IPS-NIHi7 (cell line): ENCODE data around the gene SMPD2.
"Not testable (repeated sequence)": the region's sequence is repeated elsewhere in the genome, so short reads cannot be mapped to it uniquely, and the experiment has no call there.

Experiments
- DNase-seq: peaks from one replicate; pipeline ENCODE4 v3.0.0; 2012; ENCODE audit warnings: mixed read lengths; ENCODE audit errors: extremely low spot score

The SMPD2 gene

DNA sequence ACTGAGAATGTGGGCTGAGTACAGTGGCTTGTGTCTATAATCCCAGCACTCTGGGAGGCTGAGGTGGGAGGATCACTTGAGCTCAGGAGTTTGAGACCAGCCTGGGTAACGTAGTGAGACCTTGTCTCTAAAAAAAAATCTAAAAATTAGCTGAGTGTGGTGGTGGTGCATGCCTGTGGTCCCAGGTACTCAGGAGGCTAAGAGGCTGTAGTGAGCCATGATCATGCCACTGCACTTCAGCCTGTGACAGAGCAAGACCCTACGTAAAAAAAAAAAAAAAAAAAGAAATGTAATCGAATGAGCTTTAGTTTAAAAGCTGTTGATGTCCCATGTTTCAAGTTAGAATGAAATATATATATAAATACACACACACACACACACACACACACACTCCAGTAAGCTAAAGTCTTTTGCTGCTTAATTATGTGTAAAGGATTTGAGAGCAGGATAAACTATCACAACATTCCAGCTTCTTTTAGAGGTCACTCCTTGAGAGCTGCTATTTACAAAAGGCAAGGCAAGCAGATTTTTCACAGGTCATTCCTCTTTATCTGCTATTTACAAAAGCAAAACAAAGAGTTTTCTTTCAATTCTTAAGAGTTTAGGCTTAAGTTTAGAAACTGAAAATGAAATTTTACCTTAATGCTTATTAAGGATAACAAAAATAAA lies 19.8 kb downstream of the SMPD2 start:
- DNase-seq, result no peak

- DNase-seq, result not testable (repeated sequence)
Measured at GRCh38 chr6:109461205-109461604, 20.7 kb downstream of the SMPD2 start.

- no peak for DNase-seq
Measured at GRCh38 chr6:109461733-109462526, 21.4 kb downstream of the SMPD2 start.

DNA sequence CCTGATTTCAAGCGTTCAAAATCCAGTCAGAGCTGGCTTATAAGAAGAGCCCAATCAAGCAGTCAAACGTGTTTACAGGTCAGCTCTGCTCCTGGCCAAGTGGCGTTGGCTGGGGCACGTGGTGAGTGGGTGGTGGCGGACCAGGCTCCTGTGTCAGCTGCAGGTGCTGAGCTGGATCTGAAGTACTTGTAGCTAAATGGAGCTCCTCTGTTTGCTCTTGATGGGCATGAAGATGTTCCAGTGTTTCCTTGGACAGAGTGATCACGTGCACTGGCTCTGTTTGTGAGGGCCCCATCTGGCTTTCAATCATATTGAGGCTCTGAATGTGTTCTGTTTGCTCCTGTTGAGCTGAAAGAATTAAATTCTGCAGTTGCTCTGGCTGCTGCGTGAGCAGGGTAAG lies 25.2 kb downstream of the SMPD2 start:
- DNase-seq, result no peak

DNA sequence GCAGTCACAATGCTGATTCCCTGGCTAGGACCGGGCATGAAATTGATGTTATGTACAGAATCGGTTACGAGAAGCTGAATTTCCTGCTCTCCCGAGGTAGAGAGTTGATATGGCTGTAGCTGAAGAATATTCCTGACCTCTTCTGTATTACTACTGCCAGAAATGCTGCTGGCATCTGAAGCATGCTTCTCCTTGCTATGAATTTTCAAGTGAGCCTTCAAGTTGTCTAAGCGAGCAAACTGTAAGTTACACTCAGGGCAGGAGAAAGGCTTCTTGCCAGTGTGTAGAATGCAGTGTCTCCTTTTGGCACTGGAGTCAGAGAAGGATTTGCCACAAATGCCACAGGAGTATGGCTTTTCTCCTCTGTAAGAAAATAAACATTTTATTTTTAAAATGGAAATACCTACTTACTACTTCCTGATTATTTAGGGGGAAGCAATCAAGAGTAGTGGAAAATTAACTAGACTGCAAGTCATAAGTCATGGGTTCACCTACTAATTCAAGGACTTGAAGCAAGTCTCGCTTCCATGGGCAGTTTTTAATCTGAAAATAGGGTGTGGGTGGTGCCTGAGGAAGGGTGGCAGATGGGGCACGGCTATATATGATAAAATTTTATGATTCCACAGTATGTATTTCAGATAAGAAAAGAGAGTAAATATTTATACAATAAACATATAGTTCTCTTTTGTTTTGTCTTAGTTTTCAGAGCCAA lies 25.8 kb downstream of the SMPD2 start:
- no peak for DNase-seq

DNA sequence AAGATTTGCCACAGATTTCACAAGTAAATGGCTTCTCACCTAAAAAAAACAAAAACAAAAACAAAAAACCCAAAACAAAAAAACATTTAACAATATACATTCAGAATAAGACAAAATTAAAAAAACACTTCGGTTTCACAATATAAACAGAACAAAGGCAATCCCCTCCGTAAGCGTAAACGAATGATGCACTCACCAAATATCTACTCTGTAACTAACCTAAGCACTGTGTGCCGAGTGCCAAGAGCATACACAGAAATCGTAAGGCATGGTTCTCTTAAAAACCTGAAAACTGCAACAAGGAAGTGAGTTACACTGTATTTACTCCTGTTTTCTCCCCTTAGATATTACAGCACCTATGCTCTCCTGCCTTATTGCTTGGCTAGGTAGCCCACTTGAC lies 27.2 kb downstream of the SMPD2 start:
- no peak for DNase-seq

- no peak for DNase-seq
Measured at GRCh38 chr6:109469591-109470189, 29.2 kb downstream of the SMPD2 start.

DNA sequence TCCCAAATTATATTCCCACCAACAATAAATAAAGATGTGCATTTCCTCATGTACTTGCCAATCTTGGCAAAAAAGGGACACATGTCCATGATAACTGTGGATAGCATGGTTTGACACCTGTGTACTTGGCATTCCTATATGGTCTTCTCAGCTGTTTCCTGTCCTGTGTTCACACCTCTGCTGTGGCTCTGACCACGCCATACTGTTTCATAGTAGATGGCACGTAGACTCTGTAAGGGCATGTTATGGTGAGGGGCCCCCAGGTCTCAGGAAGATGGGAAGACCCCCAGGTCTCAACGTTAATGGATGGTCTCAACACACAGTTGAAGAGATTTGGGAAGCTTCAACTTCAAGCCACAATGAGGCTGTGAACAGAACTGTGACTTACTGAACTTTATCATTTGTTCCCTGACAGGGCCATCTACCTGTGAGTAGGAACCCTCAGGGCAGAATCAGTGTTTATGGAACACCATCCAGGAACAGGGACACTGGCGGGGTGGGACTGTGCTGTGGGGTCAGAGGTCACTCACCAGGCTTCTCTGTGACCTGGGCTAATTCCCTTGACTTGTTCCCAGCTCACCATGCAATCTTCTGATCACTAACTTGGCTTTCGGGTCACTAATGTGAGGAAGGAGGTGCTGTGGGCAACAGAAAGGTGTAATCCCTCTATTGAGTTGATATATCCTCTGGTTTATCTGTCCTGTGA lies 30.7 kb downstream of the SMPD2 start:
- DNase-seq, result no peak

DNA sequence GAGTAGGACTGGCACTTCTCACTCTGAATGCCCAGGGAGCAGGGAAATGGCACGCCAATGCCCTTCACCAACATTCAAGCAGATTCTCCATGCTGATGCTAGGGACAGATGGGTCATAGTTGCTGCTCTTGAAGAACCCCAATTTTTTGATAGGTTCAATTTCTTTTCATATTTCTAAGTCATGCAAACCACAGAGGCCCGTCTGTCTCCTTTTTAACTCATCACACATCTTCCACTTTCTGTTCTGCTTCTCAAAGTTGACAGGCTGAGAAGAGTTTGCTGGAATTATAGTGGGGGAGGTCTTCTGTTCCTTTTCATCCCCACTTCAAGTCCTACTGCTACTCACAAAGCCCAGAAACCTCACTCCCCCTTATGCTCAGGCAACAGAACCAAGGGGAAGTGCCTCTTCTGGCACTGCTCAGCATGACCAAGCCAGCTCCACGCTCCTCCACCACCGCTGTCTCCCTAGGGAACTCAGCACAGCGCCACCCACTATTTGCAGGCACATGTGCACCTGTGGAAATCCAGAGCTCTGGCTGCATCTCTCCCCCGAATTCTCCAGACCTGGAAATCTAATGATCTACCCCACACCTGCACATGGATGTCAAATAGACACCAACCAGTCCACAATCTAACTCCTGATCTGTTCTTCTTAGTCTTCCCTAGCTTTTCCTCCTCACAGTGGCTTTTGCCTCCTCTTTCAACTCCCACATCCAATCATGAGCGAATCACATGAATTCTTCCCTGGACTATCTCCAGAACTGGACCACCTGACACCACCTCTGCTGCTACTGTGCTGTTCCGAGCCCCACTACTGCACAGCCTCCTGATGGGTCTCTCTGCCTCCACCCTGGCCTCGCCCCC lies 31.8 kb downstream of the SMPD2 start:
- no peak for DNase-seq

DNA sequence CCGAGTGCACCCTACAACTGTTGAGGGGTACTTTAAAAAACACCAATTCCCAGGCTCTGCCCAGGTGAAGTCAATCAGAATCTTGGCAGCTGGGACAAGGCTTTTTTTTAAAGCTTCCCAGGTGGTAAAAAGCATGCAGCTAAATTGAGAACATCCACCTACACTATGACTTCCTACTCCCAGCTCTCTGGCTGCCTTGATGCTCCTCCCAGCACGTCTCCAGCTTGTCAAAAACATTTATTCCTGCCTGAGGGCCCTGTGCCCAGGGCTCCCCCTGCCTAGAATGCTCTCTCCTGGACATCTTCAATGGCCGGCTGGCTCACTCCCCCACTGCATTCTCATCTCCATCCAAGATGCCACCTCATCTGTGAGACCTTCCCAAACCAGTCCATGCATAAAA lies 32.6 kb downstream of the SMPD2 start:
- DNase-seq, result no peak

DNA sequence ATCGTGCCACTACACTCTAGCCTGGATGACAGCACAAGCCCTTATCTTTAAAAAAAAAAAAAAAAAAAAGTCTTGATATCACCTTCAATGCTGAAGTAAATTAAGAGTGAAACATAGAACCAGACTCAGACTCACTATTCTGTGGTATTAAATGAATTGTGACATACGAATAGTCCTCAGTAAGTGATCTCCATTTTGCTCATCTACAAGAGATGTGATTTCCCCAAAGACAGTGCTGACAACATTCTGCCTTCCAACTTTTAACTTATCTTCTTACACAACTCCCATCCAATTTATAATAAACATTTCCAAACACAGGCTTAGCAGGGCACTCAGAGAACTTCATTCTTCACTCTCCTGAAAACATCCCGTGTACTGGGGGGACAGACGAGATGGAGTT lies 34.5 kb downstream of the SMPD2 start:
- no peak for DNase-seq

DNA sequence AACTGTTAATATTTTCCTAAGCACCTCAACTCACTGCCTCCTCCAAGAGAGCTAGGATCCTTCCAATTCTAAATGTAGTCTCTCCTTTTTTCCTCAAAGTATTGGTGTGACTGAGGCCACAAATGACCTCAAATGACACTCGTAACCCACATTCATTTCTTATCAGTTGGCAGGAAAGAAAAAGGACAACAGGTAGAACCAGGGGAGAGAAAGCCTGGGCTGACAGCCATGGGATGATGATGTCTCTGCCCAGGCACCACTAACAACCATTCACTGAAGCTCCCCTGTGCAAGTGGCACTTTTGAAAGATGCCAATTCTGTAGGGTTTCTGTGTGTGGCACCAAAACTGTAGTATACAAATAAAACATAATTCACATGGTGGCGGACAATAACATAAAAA lies 35.1 kb downstream of the SMPD2 start:
- no peak for DNase-seq

GRCh38 chr6:109477184-109477583 lies 36.7 kb downstream of the SMPD2 start:
- DNase-seq, result no peak

DNA sequence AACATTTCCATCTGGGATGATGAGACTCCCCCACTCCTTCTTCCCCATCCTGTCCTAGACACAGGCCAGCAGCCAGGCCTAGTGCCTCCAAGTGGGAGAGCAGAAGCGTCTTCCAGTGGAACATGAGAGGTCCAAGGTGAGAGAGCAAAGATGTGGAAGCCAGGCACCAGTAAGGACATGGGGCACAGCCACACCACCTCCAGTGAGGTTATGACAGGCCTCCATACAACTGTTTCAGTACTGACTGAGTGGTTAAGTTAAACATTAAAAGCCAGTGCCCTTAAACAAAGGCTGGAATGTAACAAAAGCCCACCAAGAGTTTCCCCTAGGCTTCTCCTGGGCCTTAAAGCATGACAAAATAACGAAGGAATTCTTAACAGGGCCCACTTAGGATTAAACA lies 37.2 kb downstream of the SMPD2 start:
- DNase-seq, result no peak

DNA sequence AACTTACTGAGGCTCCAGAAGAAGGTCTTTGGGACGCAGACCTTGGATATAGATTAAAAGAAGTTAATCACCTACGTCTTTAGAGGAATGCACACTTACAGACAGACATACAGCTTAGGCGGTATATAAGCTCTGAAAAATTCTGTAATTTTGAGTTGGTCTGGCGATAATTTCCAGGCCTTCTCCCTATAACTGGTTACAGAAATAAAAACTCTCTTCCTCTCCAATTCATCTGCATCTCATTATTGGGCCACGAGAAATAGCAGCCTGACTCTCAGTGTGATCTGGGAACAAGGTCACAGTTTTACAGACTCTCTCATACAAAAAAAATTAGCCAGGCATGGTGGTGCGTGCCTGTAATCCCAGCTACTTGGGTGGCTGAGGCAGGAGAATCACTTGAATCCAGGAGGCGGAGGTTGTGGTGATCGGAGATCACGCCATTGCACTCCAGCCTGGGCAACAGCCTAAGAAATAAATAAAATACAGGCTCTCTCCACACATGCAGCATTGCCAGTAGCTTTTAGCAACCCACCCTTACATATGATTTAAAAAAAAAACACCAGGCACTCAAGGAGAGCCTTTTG lies 37.8 kb downstream of the SMPD2 start:
- no peak for DNase-seq

DNA sequence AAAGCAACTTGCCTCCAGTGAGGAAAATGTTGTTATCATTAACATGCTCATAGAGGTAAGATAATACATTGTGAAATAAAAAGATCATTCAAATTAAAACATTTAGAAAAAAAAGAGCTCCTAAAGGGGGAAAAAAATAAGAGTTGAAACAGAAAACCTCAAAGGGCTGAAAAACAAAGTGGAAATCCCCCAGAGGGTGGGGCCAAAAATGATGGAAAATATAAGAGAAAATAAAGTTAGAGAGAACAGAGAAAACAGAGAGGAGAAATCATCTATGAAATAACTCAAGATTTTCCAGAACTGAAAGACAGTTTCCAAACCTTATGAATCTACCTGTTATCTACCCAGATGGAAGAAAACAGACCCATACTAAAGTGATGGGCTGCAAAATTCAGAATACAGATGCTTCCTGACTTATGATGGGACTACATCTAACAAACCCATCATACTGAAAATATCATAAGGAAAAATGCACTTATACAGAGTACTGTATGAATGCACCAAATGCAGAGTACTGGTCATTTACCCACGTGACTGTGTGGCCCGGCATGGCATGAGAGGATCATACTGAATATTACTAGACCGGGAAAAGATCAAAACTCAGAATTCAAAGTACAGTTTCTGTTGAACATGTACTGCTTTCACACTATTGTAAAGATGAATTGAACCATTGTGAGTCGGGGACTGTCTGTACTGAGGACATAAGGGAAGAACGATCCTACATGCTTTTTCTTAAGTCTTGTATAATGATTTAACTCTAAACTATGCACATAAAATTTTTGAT lies 38.5 kb downstream of the SMPD2 start:
- DNase-seq, result no peak

GRCh38 chr6:109480993-109481480 lies 40.5 kb downstream of the SMPD2 start:
- DNase-seq, result no peak

DNA sequence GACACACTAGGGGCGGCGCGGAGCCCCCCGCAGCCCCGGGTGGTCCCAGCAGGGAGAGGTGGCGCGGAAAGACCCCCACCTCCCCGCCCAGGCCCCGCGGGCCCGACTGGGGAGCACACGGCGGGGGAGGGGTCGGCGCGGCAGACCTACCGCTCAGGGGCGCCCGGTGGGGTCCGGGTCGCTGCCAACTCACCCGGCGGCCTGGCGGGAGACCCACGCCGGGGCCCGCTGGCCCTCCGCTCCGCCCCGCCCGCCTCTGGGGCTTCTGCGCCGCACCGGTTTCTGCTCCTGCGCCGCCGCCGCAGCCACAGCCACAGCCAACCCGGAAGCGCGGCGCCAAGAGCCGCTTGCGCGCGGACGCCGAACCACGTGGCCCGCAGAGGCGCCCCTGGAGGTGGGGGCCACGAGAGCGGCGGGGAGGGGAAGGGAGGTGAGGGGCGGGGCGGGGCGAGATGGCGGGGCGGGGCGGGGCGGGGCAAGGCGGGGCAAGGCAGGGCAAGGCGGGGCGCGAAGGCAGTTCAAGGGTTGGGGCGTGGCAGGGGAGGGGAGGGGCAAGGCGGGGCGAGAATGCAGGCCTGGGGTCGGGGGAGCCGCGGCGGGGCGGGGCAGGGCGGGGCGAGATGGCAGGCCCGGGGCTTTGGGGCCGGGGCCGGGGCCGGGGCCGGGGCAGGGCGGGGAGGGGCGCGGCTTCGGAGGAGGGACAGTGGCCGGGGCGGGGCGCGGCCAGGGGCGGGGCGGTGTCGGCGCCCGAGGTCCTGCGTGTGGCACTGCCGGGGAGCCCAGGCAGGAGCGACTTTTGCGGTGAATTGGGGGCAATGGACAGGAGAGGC lies 42.6 kb downstream of the SMPD2 start, which contains the start of gene ZBTB24:
TSS of gene ZBTB24 (minus strand) at position 315 of the 830 bp plus-strand sequence. CDS start 1,193 bp downstream, outside the sequence.
- peak; percentile 97 for DNase-seq

DNA sequence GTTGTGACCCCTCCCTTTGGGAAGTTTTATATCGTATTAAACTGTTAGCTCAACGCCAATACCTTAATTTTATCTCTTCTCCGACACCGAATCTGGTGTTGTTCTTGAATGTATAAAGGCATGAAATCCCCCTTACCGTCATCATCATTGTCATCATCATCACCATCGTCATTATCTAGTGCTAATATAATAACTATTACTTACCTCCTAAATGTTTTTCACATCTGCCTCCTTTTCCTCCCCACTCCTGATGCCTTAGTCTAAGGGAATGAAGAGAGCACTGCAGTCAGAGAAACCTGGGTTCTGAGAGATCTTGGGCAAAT lies 43.2 kb downstream of the SMPD2 start:
- no peak for DNase-seq
